H1 (cell line): ENCODE data around the gene GLB1L3. TPM values are rescaled to one million over a fixed set of nuclear protein-coding genes. Genes with fewer than 3 reads are reported as not detected.
A peak's percentile ranks its signal among the peaks of the same experiment; 100 is the strongest.

Experiments used
- CTCF ChIA-PET: fragments of 300-600 bp; sonication (Branson Sonifier 250); formaldehyde crosslinking; loops from one replicate; lab custom pipeline; 2021; ENCODE audit not compliant: partially characterized antibody; lab: Charles Lee
- POLR2A ChIA-PET: fragments of 300-600 bp; sonication (Branson Sonifier 250); formaldehyde crosslinking; loops from one replicate; lab custom pipeline; 2021; ENCODE audit warnings: inconsistent platforms; ENCODE audit not compliant: partially characterized antibody; lab: Charles Lee
- DNase-seq, 2 experiments: peaks; one replicate each; pipeline versions ENCODE4 v3.0.0 to v3.0.0-alpha.2; 2010 to 2022; ENCODE audit warnings: low spot score in 2 of 2, low read depth in 1 of 2, mixed read lengths in 1 of 2
- FAIRE-seq: peaks from 2 replicates; lab custom pipeline; 2011; peaks lifted over from hg19 to GRCh38; lab: Jason Lieb, UNC
- H2AFZ ChIP-seq: 2 replicates; pipeline ENCODE4 v1.8.1; 2012; ENCODE audit warnings: low read length, inconsistent platforms
- H2AK5ac ChIP-seq: 2 replicates; pipeline ENCODE4 v1.6.1; 2013; ENCODE audit warnings: low read depth, low read length
- H2BK120ac ChIP-seq: replicated peaks from 2 replicates; pipeline ENCODE3; 2013; ENCODE audit warnings: low read depth, low read length, inconsistent platforms
- H2BK12ac ChIP-seq: 2 replicates; pipeline ENCODE4 v1.6.1; 2013; ENCODE audit warnings: low read depth, low read length
- H2BK15ac ChIP-seq: 2 replicates; pipeline ENCODE4 v1.6.1; 2013; ENCODE audit warnings: low read length
- H2BK20ac ChIP-seq: 2 replicates; pipeline ENCODE4 v1.6.1; 2013; ENCODE audit warnings: low read length
- H2BK5ac ChIP-seq: 2 replicates; pipeline ENCODE4 v1.6.1; 2013; ENCODE audit warnings: low read depth, low read length
- H3K14ac ChIP-seq: 2 replicates; pipeline ENCODE4 v1.6.1; 2013; ENCODE audit warnings: inconsistent platforms; ENCODE audit not compliant: insufficient read length
- H3K18ac ChIP-seq: 2 replicates; pipeline ENCODE4 v1.6.1; 2013; ENCODE audit warnings: low read length; ENCODE audit errors: extremely low read depth
- H3K23ac ChIP-seq: 2 replicates; pipeline ENCODE4 v1.6.1; 2013; ENCODE audit warnings: inconsistent platforms; ENCODE audit not compliant: insufficient read length
- H3K23me2 ChIP-seq: 2 replicates; pipeline ENCODE4 v1.6.1; 2013; ENCODE audit warnings: low read depth, low read length
- H3K27ac ChIP-seq: 2 replicates; pipeline ENCODE4 v1.6.1; 2011; ENCODE audit warnings: low read depth, low read length, inconsistent platforms
- H3K27me3 ChIP-seq, 4 experiments: replicated peaks in 1 of 4; 1 replicate in 1 of 4; 2 replicates in 3 of 4; pipeline versions ENCODE4 v1.6.1 to v1.8.1; 2011 to 2013; ENCODE audit warnings: low read length in 3 of 4, mild to moderate bottlenecking in 3 of 4, inconsistent platforms in 2 of 4, mixed read lengths in 2 of 4, moderate library complexity in 1 of 4; ENCODE audit not compliant: control insufficient read depth in 3 of 4, insufficient read depth in 3 of 4; ENCODE audit errors: extremely low read depth in 1 of 4
- H3K36me3 ChIP-seq, 4 experiments: 2 replicates each; pipeline versions ENCODE4 v1.6.1 to v1.8.1; 2011 to 2013; ENCODE audit warnings: mild to moderate bottlenecking in 4 of 4, low read length in 3 of 4, moderate library complexity in 2 of 4, control low read depth in 1 of 4, inconsistent platforms in 1 of 4; ENCODE audit not compliant: insufficient read depth in 4 of 4, control insufficient read depth in 2 of 4
- H3K4ac ChIP-seq: replicated peaks from 2 replicates; pipeline ENCODE3; 2013; ENCODE audit warnings: low read length, low read depth, mixed read lengths, inconsistent platforms; ENCODE audit not compliant: insufficient read length
- H3K4me1 ChIP-seq, 4 experiments: replicated peaks in 1 of 4; 1 replicate in 1 of 4; 2 replicates in 3 of 4; pipeline versions ENCODE4 v1.6.1 to v1.8.1; 2011 to 2013; ENCODE audit warnings: low read length in 3 of 4, inconsistent platforms in 2 of 4, mixed read lengths in 1 of 4; ENCODE audit not compliant: insufficient read depth in 4 of 4, control insufficient read depth in 3 of 4
- H3K4me2 ChIP-seq, 2 experiments: 2 replicates each; pipeline versions ENCODE4 v1.6.1 to v1.8.1; 2011 to 2013; ENCODE audit warnings: low read depth in 2 of 2, low read length in 2 of 2, control low read depth in 1 of 2, inconsistent platforms in 1 of 2, mild to moderate bottlenecking in 1 of 2; ENCODE audit not compliant: insufficient read depth in 1 of 2
- H3K4me3 ChIP-seq, 4 experiments: fragments of 200-600, 300-600 bp in 1 of 4; sonication (generic), shearing (Covaris generic), sonication (Bioruptor Twin) in 1 of 4; 2 replicates each; pipeline versions ENCODE4 v1.5.1 to v1.8.1; 2011 to 2016; ENCODE audit warnings: low read length in 4 of 4, low read depth in 3 of 4, control low read depth in 2 of 4, inconsistent platforms in 2 of 4, mild to moderate bottlenecking in 2 of 4, mixed read lengths in 1 of 4, moderate library complexity in 1 of 4; ENCODE audit not compliant: insufficient read depth in 2 of 4; ENCODE audit errors: extremely low read depth in 1 of 4
- H3K56ac ChIP-seq: replicated peaks from 2 replicates; pipeline ENCODE3; 2013; ENCODE audit warnings: low read depth, mild to moderate bottlenecking, mixed read lengths, low read length, inconsistent platforms; ENCODE audit not compliant: insufficient read length
- H3K79me1 ChIP-seq: 2 replicates; pipeline ENCODE4 v1.6.1; 2013; ENCODE audit warnings: low read depth, low read length, control low read depth
- H3K79me2 ChIP-seq, 2 experiments: 2 replicates each; pipeline versions ENCODE4 v1.6.1 to v1.8.1; 2012 to 2013; ENCODE audit warnings: low read length in 2 of 2, mild to moderate bottlenecking in 2 of 2, inconsistent platforms in 1 of 2; ENCODE audit not compliant: insufficient read depth in 2 of 2, control insufficient read depth in 1 of 2
- H3K9ac ChIP-seq, 4 experiments: replicated peaks in 1 of 4; 1 replicate in 1 of 4; 2 replicates in 3 of 4; pipeline versions ENCODE4 v1.6.1 to v1.8.1; 2011 to 2013; ENCODE audit warnings: low read depth in 3 of 4, low read length in 3 of 4, control low read depth in 2 of 4, mild to moderate bottlenecking in 2 of 4, moderate library complexity in 2 of 4, inconsistent platforms in 1 of 4; ENCODE audit errors: extremely low read depth in 1 of 4
- H3K9me3 ChIP-seq, 2 experiments: 2 replicates each; pipeline versions ENCODE4 v1.6.1 to v1.8.1; 2012 to 2013; ENCODE audit warnings: mild to moderate bottlenecking in 2 of 2, moderate library complexity in 2 of 2, control low read depth in 1 of 2, inconsistent platforms in 1 of 2, low read depth in 1 of 2, low read length in 1 of 2, mixed read lengths in 1 of 2; ENCODE audit not compliant: insufficient read depth in 2 of 2
- H4K20me1 ChIP-seq, 2 experiments: replicated peaks in 1 of 2; 2 replicates each; pipeline versions ENCODE3 to v1.8.1; 2011 to 2013; ENCODE audit warnings: inconsistent platforms in 2 of 2, low read length in 2 of 2, mild to moderate bottlenecking in 1 of 2; ENCODE audit not compliant: insufficient read depth in 2 of 2, control insufficient read depth in 1 of 2
- H4K5ac ChIP-seq: 2 replicates; pipeline ENCODE4 v1.6.1; 2013; ENCODE audit warnings: low read length, low read depth, mixed read lengths, inconsistent platforms; ENCODE audit not compliant: insufficient read length
- H4K8ac ChIP-seq: 2 replicates; pipeline ENCODE4 v1.8.0; 2013; ENCODE audit warnings: mild to moderate bottlenecking, moderate library complexity, low read length, inconsistent platforms; ENCODE audit not compliant: insufficient read depth; ENCODE audit errors: extremely low read depth
- H4K91ac ChIP-seq: replicated peaks from 2 replicates; pipeline ENCODE3; 2013; ENCODE audit warnings: low read length, mixed read lengths, inconsistent platforms; ENCODE audit not compliant: insufficient read length
- ATF2 ChIP-seq: IDR thresholded peaks from 2 replicates; pipeline ENCODE4 v1.6.1; 2012; ENCODE audit warnings: low read length, inconsistent platforms
- CEBPB ChIP-seq: IDR thresholded peaks from 2 replicates; pipeline ENCODE4 v1.6.1; 2012; ENCODE audit warnings: low read depth, low read length
- CHD1 ChIP-seq: IDR thresholded peaks from 2 replicates; pipeline ENCODE4 v1.6.1; 2012; ENCODE audit warnings: low read depth, low read length, improper control_type of control experiment
- CREB1 ChIP-seq: IDR thresholded peaks from 2 replicates; pipeline ENCODE4 v1.6.1; 2012; ENCODE audit warnings: inconsistent platforms
- NANOG ChIP-seq: IDR thresholded peaks from 2 replicates; pipeline ENCODE4 v1.6.1; 2011; ENCODE audit warnings: low read length, low read depth, mild to moderate bottlenecking, inconsistent platforms; ENCODE audit not compliant: insufficient read depth, poor library complexity, severe bottlenecking
- SAP30 ChIP-seq: fragments of 300-600 bp; sonication (generic); IDR thresholded peaks from 2 replicates; pipeline ENCODE4 v1.7.1; 2012; ENCODE audit warnings: low read length, moderate library complexity, mild to moderate bottlenecking, inconsistent platforms; ENCODE audit not compliant: insufficient read depth, insufficient replicate concordance
- TAF1 ChIP-seq: IDR thresholded peaks from 2 replicates; pipeline ENCODE4 v1.6.1; 2011; ENCODE audit warnings: mild to moderate bottlenecking, low read depth, low read length
- TBP ChIP-seq: IDR thresholded peaks from 2 replicates; pipeline ENCODE4 v1.6.1; 2011; ENCODE audit warnings: low read depth, low read length, improper control_type of control experiment
- WGBS, 2 experiments: shearing (Covaris generic) in 1 of 2; methylation state at CpG; one replicate each; pipeline versions ENCODE4 v1.1.6 to v1.1.7; 2013 to 2015; ENCODE audit warnings: low lambda C conversion rate in 2 of 2, mixed read lengths in 2 of 2, inconsistent platforms in 1 of 2, low coverage in 1 of 2, missing lambda C conversion rate in 1 of 2; ENCODE audit not compliant: insufficient replicate concordance in 2 of 2, insufficient coverage in 1 of 2, insufficient read length in 1 of 2; ENCODE audit errors: extremely low coverage in 1 of 2, missing lambda C conversion rate in 1 of 2; 5-methylcytosine and 5-hydroxymethylcytosine counted together
- polyA plus RNA-seq, 7 experiments: library from polyadenylated mRNA; depleted of rRNA in 3 of 7; stranded (reverse) in 5 of 7; unstranded in 2 of 7; fragments of >200 nt in 5 of 7; fragments of 200-250 nt in 2 of 7; gene quantifications; 1 replicate in 5 of 7; 2 replicates in 1 of 7; 4 replicates in 1 of 7; pipeline versions ENCODE4 v1.2.1 to v1.2.3, GENCODE V29; 2011 to 2013; ENCODE audit warnings: missing spikeins in 2 of 7, mixed read lengths in 2 of 7
- total RNA-seq: library from RNA; stranded (reverse); fragmentation: NEBNext Ultra II Directional; extraction: Animal tissue kit (Norgen Biotek cat#: 25700); gene quantifications from 2 replicates; pipeline ENCODE4 v1.2.1, GENCODE V29; 2021

Gene GLB1L3
- total and polyA plus RNA-seq, 2 of the 8 experiments (the other 6 are each of a cell fraction or from before 2014, with no cell fraction given) = 14.9 to 33.2 TPM

GRCh38 chr11:134272381-134273316 lies 3.5 kb upstream of the GLB1L3 start:
- Histone ChIP-seq H2BK20ac (peak overlapping the region; percentile 96), H3K23me2 (peaks cover 18% of the 10 kb centered on the region), H2BK5ac (peak overlapping the region; percentile 92; the same call in 1 of the 2 replicates), H3K9ac (no peak overlapping the region; a peak in 1 of 7 replicates), H4K8ac (no peak overlapping the region), H3K4me3 (peak overlapping the region; percentile 29 to 92 (median 89); a peak in 5 of 8 replicates), H2AK5ac (no peak overlapping the region), H3K27ac (no peak overlapping the region; the same call in 1 of the 2 replicates), H4K20me1 (no peaks in the 10 kb centered on the region), H3K23ac (no peak overlapping the region), H3K18ac (peak overlapping the region; percentile 49), H3K9me3 (no peaks in the 10 kb centered on the region), H2BK15ac (no peak overlapping the region; the same call in 1 of the 2 replicates), H3K4me1 (peaks cover 11 to 28% (median 17%) of the 10 kb centered on the region in 4 experiments), H3K36me3 (no peaks in the 10 kb centered on the region), H3K79me2 (peaks cover 3 to 68% of the 10 kb centered on the region in 2 experiments; a peak in 2 of 4 replicates), H2AFZ (no peak overlapping the region), H2BK120ac (peak overlapping the region; percentile 10), H3K4me2 (peak overlapping the region; percentile 92 to 95), H4K91ac (peak overlapping the region; percentile 22), H3K14ac (no peak overlapping the region), H3K4ac (peak overlapping the region; percentile 55), H4K5ac (peak overlapping the region; percentile 63), H3K27me3 (peaks cover 0 to 5% (median 0%) of the 10 kb centered on the region in 4 experiments; a peak in 3 of 7 replicates), H3K56ac (no peak overlapping the region), H3K79me1 (peaks cover 3% of the 10 kb centered on the region; the same call in 1 of the 2 replicates), H2BK12ac (peak overlapping the region; percentile 64; the same call in 1 of the 2 replicates)
- ChIA-PET CTCF (interaction anchor here (0.6 to 12.0 kb wide), 9 partner anchors 9 to 54 kb away, joined by 3 to 114 read pairs (median 3); partner anchors contain the start of gene NCAPD3), POLR2A (interaction anchor here (0.6 to 7.7 kb wide), 11 partner anchors 8 to 85 kb away, joined by 3 to 76 read pairs (median 4); partner anchors contain the start of genes ACAD8, GLB1L2, NCAPD3 and THYN1)
- peak; percentile 88 for FAIRE-seq
- DNase-seq = peak; percentile 69 to 82
- 14% methylated on average over 18 of the region's 18 CpGs; no CpG with 5 or more reads in 1 of the 2 experiments for WGBS, 2 experiments
- TF ChIP-seq NANOG = peak; percentile 57
- TF ChIP-seq TAF1 = peak; percentile 54; the same call in 1 of the 2 replicates
- peak; percentile 30; the same call in 1 of the 2 replicates for TF ChIP-seq TBP
- peak; percentile 80; the same call in 1 of the 2 replicates for TF ChIP-seq ATF2
- TF ChIP-seq CREB1 = peak; percentile 43; the same call in 1 of the 2 replicates
- peak; percentile 45 for TF ChIP-seq CEBPB
- peak; percentile 22 for TF ChIP-seq SAP30
- TF ChIP-seq CHD1 = no peak
